IPS-15b (cell line): ENCODE measurements around the gene MAML2.

Experiments used
- H3K27me3 ChIP-seq: one replicate; pipeline ENCODE4 v1.6.1; 2013; ENCODE audit warnings: low read length; ENCODE audit not compliant: control insufficient read depth, insufficient read depth
- H3K36me3 ChIP-seq: one replicate; pipeline ENCODE4 v1.6.1; 2013; ENCODE audit warnings: low read length; ENCODE audit not compliant: control insufficient read depth, insufficient read depth
- H3K4me1 ChIP-seq: one replicate; pipeline ENCODE4 v1.6.1; 2013; ENCODE audit warnings: mild to moderate bottlenecking, low read length; ENCODE audit not compliant: control insufficient read depth, insufficient read depth
- H3K4me3 ChIP-seq: one replicate; pipeline ENCODE4 v1.5.1; 2013; ENCODE audit warnings: low read depth, low read length
- H3K9ac ChIP-seq: one replicate; pipeline ENCODE4 v1.6.1; 2013; ENCODE audit warnings: low read depth, mild to moderate bottlenecking, low read length
- H3K9me3 ChIP-seq: one replicate; pipeline ENCODE4 v1.6.1; 2013; ENCODE audit warnings: mild to moderate bottlenecking, low read length; ENCODE audit not compliant: control insufficient read depth, insufficient read depth

MAML2 gene

GRCh38 chr11:96052921-96053651 lies 289.9 kb downstream of the MAML2 start:
- no peaks in the 10 kb centered on the region for H3K36me3 ChIP-seq
- no peaks in the 10 kb centered on the region for H3K27me3 ChIP-seq
- H3K4me1 ChIP-seq = peaks cover 20% of the 10 kb centered on the region
- H3K4me3 ChIP-seq = no peak overlapping the region
- H3K9ac ChIP-seq = no peak overlapping the region
- no peaks in the 10 kb centered on the region for H3K9me3 ChIP-seq

- no peak overlapping the region for H3K4me3 ChIP-seq
- no peaks in the 10 kb centered on the region for H3K36me3 ChIP-seq
- peaks cover 20% of the 10 kb centered on the region for H3K4me1 ChIP-seq
Observed at GRCh38 chr11:96051820-96052219, 291.2 kb downstream of the MAML2 start.

GRCh38 chr11:96050435-96051182 lies 292.4 kb downstream of the MAML2 start:
- no peak overlapping the region for H3K4me3 ChIP-seq
- no peaks in the 10 kb centered on the region for H3K27me3 ChIP-seq
- H3K4me1 ChIP-seq = peaks cover 14% of the 10 kb centered on the region
- no peak overlapping the region for H3K9ac ChIP-seq
- no peaks in the 10 kb centered on the region for H3K9me3 ChIP-seq
- H3K36me3 ChIP-seq = no peaks in the 10 kb centered on the region

More at GRCh38 chr11:96051820-96052219, 291.2 kb downstream of the MAML2 start:
- Histone ChIP-seq H3K9ac (no peak overlapping the region), H3K9me3 (no peaks in the 10 kb centered on the region), H3K27me3 (no peaks in the 10 kb centered on the region)

DNA sequence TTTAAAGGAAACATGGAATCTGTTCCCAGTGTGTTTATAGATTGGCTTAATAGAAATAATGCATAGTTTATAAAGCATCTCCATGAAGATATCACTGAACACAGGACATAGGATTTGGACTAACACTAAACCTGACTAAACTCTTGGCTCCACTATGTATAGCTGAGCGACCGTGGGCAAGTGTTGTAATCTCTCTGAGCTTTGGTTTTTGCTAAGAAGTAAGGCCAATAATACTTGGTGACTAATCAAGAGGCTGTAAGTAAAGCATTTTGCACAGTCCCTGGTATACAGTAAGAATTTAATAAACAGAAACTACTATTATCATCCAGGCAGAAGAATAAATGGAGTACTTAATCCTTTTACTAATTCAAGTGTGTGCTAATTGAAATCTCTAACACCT lies 293.6 kb downstream of the MAML2 start:
- H3K36me3 ChIP-seq = no peaks in the 10 kb centered on the region
- peaks cover 8% of the 10 kb centered on the region for H3K4me1 ChIP-seq
- H3K9me3 ChIP-seq = no peaks in the 10 kb centered on the region
- no peak overlapping the region for H3K9ac ChIP-seq
- no peak overlapping the region for H3K4me3 ChIP-seq
- H3K27me3 ChIP-seq = no peaks in the 10 kb centered on the region

DNA sequence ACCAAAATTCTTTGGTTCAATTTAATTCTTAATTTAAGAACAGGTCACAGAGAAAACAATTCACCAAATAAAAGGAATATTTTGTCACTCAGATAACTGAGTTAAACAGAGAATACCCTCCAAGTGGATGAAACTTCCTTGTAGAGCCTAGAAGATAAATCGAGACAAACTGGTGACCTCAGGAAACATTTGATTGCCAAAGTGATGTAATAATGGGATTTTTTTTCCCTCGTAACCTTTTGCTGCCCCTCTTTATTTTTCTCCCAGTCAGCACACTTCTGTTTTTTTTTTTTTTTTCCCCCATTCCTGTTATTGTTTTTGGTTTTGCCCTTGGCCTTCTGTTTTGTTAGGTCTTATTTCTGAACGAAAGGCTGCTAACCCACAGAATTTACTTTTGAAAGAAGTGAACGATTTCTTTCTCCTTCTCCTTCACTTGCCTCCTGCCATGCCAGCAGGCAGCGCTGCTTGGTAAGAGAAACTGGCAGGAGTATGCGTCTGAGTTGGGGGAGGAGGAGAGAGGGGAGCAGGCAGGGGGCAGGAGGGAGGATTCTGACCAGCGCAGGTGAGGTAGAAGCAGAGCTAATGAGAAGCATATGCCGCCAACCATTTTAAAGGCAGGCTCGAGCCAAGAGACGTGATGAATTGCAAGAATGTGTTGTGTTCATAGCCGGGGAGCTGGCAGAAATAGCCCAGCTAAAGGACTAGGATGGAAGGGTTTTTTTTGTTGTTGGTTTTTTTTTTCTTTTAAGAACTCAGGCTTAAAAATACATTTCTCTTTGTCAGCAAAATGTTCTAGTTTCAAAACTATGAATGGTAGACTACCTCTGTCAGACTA lies 297.2 kb downstream of the MAML2 start:
- no peaks in the 10 kb centered on the region for H3K36me3 ChIP-seq
- H3K4me3 ChIP-seq = no peak overlapping the region
- H3K9me3 ChIP-seq = no peaks in the 10 kb centered on the region
- peaks cover 8% of the 10 kb centered on the region for H3K4me1 ChIP-seq
- no peaks in the 10 kb centered on the region for H3K27me3 ChIP-seq
- no peak overlapping the region for H3K9ac ChIP-seq

DNA sequence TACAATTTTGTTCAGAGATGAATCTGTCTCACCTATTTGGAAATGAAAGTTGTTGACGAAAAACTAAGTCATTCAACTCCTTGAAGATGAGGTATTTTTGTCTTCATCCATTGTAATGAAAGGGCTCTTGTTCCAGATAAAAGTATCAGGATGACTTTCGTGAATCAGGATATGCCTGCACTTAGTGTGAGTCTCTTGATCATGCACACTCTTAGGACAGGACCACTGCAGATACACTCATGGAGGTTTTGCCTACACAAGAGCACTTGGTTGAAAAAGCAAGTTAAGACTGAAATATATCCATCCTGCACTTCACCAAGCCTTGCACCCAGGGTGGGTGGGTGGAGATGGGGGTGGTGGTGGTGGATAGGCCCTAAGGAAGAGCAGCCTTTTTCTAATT lies 298.2 kb downstream of the MAML2 start:
- Histone ChIP-seq H3K4me3 (no peak overlapping the region), H3K9me3 (no peaks in the 10 kb centered on the region), H3K9ac (no peak overlapping the region), H3K27me3 (no peaks in the 10 kb centered on the region), H3K36me3 (no peaks in the 10 kb centered on the region), H3K4me1 (peaks cover 8% of the 10 kb centered on the region)

DNA sequence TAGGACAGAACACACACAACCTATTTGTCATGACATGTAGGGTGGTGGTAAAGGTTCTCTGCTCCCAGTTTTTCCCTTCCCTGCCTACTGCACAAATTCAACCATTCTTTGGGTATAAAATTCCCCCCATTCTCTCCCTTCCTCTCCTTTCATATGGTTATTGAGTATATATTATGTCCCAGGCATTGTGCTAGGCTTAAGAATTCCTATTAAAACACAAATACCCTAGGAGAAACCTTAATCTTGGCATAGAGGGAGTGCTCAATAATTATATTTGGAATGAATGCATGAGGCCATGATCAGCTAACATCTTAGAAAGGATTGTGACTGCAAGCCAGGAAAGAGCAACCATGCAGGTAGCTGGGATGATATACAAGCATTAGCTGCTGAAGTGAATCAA lies 298.7 kb downstream of the MAML2 start:
- no peak overlapping the region for H3K4me3 ChIP-seq
- no peaks in the 10 kb centered on the region for H3K9me3 ChIP-seq
- H3K4me1 ChIP-seq = peaks cover 8% of the 10 kb centered on the region

DNA sequence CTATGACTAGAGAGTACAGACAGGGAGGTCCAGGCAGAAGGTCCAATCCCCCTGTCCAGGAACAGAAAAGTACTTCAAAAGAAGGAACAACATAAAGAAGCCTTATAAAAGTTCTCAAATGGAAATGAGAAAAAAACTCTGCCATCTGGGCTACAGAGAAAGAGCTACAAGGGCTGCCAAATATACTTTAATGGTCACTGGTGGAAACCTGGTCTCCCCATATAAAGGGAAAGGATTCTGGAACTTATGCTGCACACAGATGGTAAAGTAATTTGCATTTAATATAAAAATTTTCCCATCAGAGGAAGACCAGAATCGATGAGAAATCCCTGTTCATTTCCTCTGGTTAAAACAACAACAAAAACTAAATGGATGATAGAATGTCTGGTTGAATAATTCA lies 299.7 kb downstream of the MAML2 start:
- Histone ChIP-seq H3K4me1 (peaks cover 8% of the 10 kb centered on the region), H3K4me3 (no peak overlapping the region), H3K36me3 (no peaks in the 10 kb centered on the region), H3K9ac (no peak overlapping the region), H3K9me3 (no peaks in the 10 kb centered on the region), H3K27me3 (no peaks in the 10 kb centered on the region)

More for the DNA sequence above, 298.7 kb downstream of the MAML2 start:
- no peaks in the 10 kb centered on the region for H3K27me3 ChIP-seq
- H3K36me3 ChIP-seq = no peaks in the 10 kb centered on the region
- no peak overlapping the region for H3K9ac ChIP-seq

GRCh38 chr11:96038046-96038445 lies 304.9 kb downstream of the MAML2 start:
- Histone ChIP-seq H3K9me3 (no peaks in the 10 kb centered on the region), H3K36me3 (no peaks in the 10 kb centered on the region), H3K4me3 (no peak overlapping the region), H3K27me3 (no peaks in the 10 kb centered on the region), H3K4me1 (peaks cover 3% of the 10 kb centered on the region), H3K9ac (no peak overlapping the region)

DNA sequence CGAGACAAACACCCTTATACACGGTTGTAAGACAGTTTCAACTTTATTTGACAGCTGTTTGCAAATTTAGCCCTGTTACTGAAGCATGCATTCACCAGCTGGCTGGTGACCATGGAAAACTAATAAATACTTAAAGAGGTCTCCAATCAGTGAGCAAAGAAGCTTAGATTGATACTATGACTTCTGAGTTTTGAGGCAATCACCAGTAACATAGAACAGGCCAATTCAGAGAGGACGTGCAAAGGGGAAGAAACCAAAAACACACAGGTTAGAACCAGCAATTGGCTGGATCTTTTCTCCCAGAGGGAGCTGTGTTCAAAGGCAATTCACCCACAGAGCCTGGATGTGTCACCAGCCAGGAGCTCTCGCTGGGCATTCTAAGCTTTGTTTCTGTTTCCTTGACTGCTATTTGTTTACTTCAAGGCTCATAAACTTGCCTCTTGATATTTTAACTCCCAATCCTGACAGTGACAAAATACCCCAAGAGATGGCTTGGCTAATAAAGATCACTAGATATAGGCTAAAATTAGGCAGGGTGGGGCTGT lies 305.5 kb downstream of the MAML2 start:
- Histone ChIP-seq H3K36me3 (no peaks in the 10 kb centered on the region), H3K9me3 (no peaks in the 10 kb centered on the region), H3K27me3 (no peaks in the 10 kb centered on the region), H3K9ac (no peak overlapping the region), H3K4me3 (no peak overlapping the region), H3K4me1 (peaks cover 3% of the 10 kb centered on the region)

DNA sequence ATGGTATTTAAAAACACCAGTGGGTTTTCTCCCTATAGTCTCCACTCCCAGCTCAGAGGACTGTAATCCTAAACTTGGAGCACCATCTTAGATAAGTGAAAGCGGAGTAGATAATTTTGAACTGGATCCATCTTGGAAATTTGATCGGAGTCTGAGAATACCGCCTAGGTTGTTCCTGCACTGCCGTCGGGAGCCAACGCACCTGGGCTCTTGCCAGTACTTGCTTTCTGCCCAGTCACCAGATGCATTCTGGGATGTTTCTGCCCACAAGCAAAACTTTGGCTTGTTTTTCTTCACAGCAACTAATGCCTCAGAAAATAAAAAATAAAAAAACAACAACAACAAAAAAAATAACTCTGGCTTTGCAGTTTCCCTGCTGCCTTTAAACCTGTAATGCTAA lies 306.1 kb downstream of the MAML2 start:
- H3K27me3 ChIP-seq = no peaks in the 10 kb centered on the region

More for the DNA sequence above, 306.1 kb downstream of the MAML2 start:
- H3K36me3 ChIP-seq = no peaks in the 10 kb centered on the region
- H3K9ac ChIP-seq = no peak overlapping the region
- H3K4me1 ChIP-seq = peaks cover 3% of the 10 kb centered on the region
- H3K9me3 ChIP-seq = no peaks in the 10 kb centered on the region
- no peak overlapping the region for H3K4me3 ChIP-seq
